Stimulated activated naive B cell treated with anti-CD40 and anti-IgM and Interleukin-4, amounts not matched to agents 10 μg/mL and 1 μg/mL and 100 μg/mL, for 72 hours (primary cell): ENCODE data around the gene NCOR2.
A peak's percentile ranks its signal among the peaks of the same experiment; 100 is the strongest.

ENCODE experiments used
- ATAC-seq, 2 donors: fragments of 150-1000 bp; cut with Tn5 transposase; replicated peaks; 2 replicates each; pipeline ENCODE4 v1.10.0; 2021; ENCODE audit warnings: moderate library complexity in 1 of 2
- DNase-seq: peaks from one replicate; pipeline ENCODE4 v3.0.0; 2021
- H3K27ac Mint-ChIP-seq: one replicate; pipeline ENCODE4 v1.8.0; 2022; ENCODE audit warnings: mild to moderate bottlenecking, mixed read lengths
- H3K27me3 Mint-ChIP-seq, 2 donors: one replicate each; pipeline ENCODE4 v1.8.0; 2022; ENCODE audit warnings: mixed read lengths in 2 of 2
- H3K36me3 Mint-ChIP-seq, 2 donors: one replicate each; pipeline ENCODE4 v1.8.0; 2022; ENCODE audit warnings: mixed read lengths in 2 of 2, mild to moderate bottlenecking in 1 of 2
- H3K4me1 Mint-ChIP-seq, 2 donors: one replicate each; pipeline ENCODE4 v1.8.0; 2022; ENCODE audit warnings: mixed read lengths in 2 of 2, mild to moderate bottlenecking in 1 of 2
- H3K4me3 Mint-ChIP-seq, 2 donors: one replicate each; pipeline ENCODE4 v1.8.0; 2022; ENCODE audit warnings: mild to moderate bottlenecking in 2 of 2, mixed read lengths in 2 of 2, moderate library complexity in 1 of 2
- H3K9me3 Mint-ChIP-seq, 2 donors: one replicate each; pipeline ENCODE4 v1.8.0; 2022; ENCODE audit warnings: mixed read lengths in 2 of 2, mild to moderate bottlenecking in 1 of 2

Gene NCOR2

GRCh38 chr12:124563809-124564208, 3.6 kb downstream of the NCOR2 start:
- H3K27ac Mint-ChIP-seq, result peak overlapping the region; percentile 37
- peaks cover 39 to 78% of the 10 kb centered on the region in 2 donors for H3K4me1 Mint-ChIP-seq
- H3K36me3 Mint-ChIP-seq, result peaks cover 10 to 11% of the 10 kb centered on the region in 2 donors
- peaks cover 0 to 1% of the 10 kb centered on the region in 2 donors for H3K9me3 Mint-ChIP-seq
- H3K4me3 Mint-ChIP-seq, result peak overlapping the region in 1 of 2 donors; percentile 52
- DNase-seq (no peak), ATAC-seq (no peak)
- H3K27me3 Mint-ChIP-seq, result no peaks in the 10 kb centered on the region

- Mint-ChIP-seq H3K9me3 (peaks cover 0 to 1% of the 10 kb centered on the region in 2 donors), H3K4me1 (peaks cover 37 to 78% of the 10 kb centered on the region in 2 donors), H3K27ac (peak overlapping the region; percentile 51), H3K36me3 (peaks cover 10 to 11% of the 10 kb centered on the region in 2 donors), H3K4me3 (no peak overlapping the region), H3K27me3 (no peaks in the 10 kb centered on the region)
- no peak for ATAC-seq
- no peak for DNase-seq
Observed at GRCh38 chr12:124563401-124563800, 4.0 kb downstream of the NCOR2 start.

DNA sequence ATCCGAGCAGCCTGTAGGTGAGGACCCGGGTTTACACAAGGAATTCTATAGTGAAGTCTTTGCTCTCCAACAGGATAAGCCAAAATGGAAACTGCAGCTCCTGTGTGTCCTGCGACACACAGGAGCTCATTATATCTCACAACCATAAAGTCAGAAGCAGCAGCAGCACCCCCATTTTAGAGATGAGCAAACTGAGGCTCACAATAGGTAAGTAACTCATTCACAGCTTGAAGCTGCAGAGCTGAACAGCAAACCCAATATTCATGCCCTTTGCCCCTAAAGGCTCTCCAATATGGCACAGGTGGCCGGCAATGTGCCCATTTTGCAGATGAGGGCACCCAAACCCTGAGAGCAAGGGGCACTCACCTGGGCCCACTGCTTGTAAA, 4.6 kb downstream of the NCOR2 start:
- no peak overlapping the region for H3K4me3 Mint-ChIP-seq
- H3K36me3 Mint-ChIP-seq, result peaks cover 10 to 11% of the 10 kb centered on the region in 2 donors
- H3K27ac Mint-ChIP-seq, result no peak overlapping the region
- peaks cover 0 to 1% of the 10 kb centered on the region in 2 donors for H3K9me3 Mint-ChIP-seq
- DNase-seq, result no peak
- ATAC-seq, result no peak
- H3K27me3 Mint-ChIP-seq, result no peaks in the 10 kb centered on the region
- peaks cover 34 to 79% of the 10 kb centered on the region in 2 donors for H3K4me1 Mint-ChIP-seq

GRCh38 chr12:124562018-124562795, 5.2 kb downstream of the NCOR2 start:
- H3K27me3 Mint-ChIP-seq, result no peaks in the 10 kb centered on the region
- H3K9me3 Mint-ChIP-seq, result peaks cover 0 to 1% of the 10 kb centered on the region in 2 donors
- peak overlapping the region; percentile 88 for H3K27ac Mint-ChIP-seq
- H3K4me3 Mint-ChIP-seq, result no peak overlapping the region
- no peak for ATAC-seq
- H3K36me3 Mint-ChIP-seq, result peaks cover 10 to 11% of the 10 kb centered on the region in 2 donors
- H3K4me1 Mint-ChIP-seq, result peaks cover 36 to 82% of the 10 kb centered on the region in 2 donors
- DNase-seq, result no peak

GRCh38 chr12:124561231-124561630, 6.2 kb downstream of the NCOR2 start:
- Mint-ChIP-seq H3K9me3 (peaks cover 0 to 1% of the 10 kb centered on the region in 2 donors), H3K4me1 (peaks cover 41 to 92% of the 10 kb centered on the region in 2 donors), H3K27me3 (no peaks in the 10 kb centered on the region), H3K27ac (peak overlapping the region; percentile 72), H3K4me3 (peak overlapping the region; percentile 41 to 73), H3K36me3 (peaks cover 13 to 16% of the 10 kb centered on the region in 2 donors)
- ATAC-seq (peak; percentile 50 to 61), DNase-seq (no peak)

- no peak overlapping the region for H3K27ac Mint-ChIP-seq
- DNase-seq (no peak), ATAC-seq (no peak)
- no peaks in the 10 kb centered on the region for H3K27me3 Mint-ChIP-seq
- H3K4me3 Mint-ChIP-seq, result no peak overlapping the region
- peaks cover 38 to 92% of the 10 kb centered on the region in 2 donors for H3K4me1 Mint-ChIP-seq
- H3K36me3 Mint-ChIP-seq, result peaks cover 13 to 20% of the 10 kb centered on the region in 2 donors
- H3K9me3 Mint-ChIP-seq, result peaks cover 0 to 1% of the 10 kb centered on the region in 2 donors
Observed at GRCh38 chr12:124560146-124560890, 7.1 kb downstream of the NCOR2 start.

- Mint-ChIP-seq H3K4me3 (no peak overlapping the region), H3K9me3 (peaks cover 0 to 1% of the 10 kb centered on the region in 2 donors), H3K27ac (no peak overlapping the region), H3K4me1 (peaks cover 44 to 92% of the 10 kb centered on the region in 2 donors), H3K36me3 (peaks cover 15 to 20% of the 10 kb centered on the region in 2 donors), H3K27me3 (no peaks in the 10 kb centered on the region)
- no peak for ATAC-seq
- no peak for DNase-seq
Observed at GRCh38 chr12:124559182-124560017, 8.0 kb downstream of the NCOR2 start.

- Mint-ChIP-seq H3K4me3 (no peak overlapping the region), H3K9me3 (peaks cover 0 to 1% of the 10 kb centered on the region in 2 donors), H3K4me1 (peaks cover 50 to 92% of the 10 kb centered on the region in 2 donors), H3K27me3 (no peaks in the 10 kb centered on the region), H3K27ac (no peak overlapping the region), H3K36me3 (peaks cover 14 to 22% of the 10 kb centered on the region in 2 donors)
- ATAC-seq (no peak), DNase-seq (no peak)
Observed at GRCh38 chr12:124558313-124558712, 9.1 kb downstream of the NCOR2 start.

DNA sequence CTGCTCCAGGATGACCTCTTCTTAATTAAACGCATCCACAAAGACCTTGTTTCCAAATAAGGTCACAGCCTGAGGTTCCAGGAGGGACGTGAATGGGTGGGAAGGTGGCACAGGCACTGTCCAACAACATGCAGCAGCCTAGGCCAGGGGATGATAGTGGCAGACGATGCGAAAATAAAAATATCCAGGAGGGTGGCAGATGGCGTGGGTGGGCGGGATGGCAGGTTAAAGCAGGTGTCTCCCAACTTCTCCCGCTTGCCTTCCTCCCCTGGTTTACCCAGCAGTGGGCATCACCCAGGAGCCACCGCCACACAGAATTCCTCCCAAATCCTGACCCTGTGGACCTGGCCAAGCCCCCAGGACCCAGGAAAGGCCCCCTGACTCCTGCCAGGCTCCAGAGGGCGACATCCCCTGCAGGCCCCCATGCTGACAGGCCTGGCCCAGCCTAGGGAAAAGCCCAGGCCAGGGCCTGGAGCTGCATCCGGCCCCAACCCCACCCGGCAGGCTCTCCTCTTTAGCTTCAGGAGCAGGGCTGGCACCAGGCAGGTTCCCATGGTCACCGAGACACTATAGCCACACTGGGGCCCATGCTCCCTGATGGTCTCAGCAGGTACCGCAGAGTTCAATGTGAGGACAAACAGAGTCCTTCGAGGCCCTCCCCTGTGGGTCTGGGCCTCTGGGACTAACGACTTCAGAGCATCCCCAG, 9.7 kb downstream of the NCOR2 start:
- no peak overlapping the region for H3K27ac Mint-ChIP-seq
- peaks cover 0 to 1% of the 10 kb centered on the region in 2 donors for H3K9me3 Mint-ChIP-seq
- no peaks in the 10 kb centered on the region for H3K27me3 Mint-ChIP-seq
- H3K4me3 Mint-ChIP-seq, result no peak overlapping the region
- peaks cover 53 to 93% of the 10 kb centered on the region in 2 donors for H3K4me1 Mint-ChIP-seq
- ATAC-seq (no peak), DNase-seq (no peak)
- peaks cover 14 to 25% of the 10 kb centered on the region in 2 donors for H3K36me3 Mint-ChIP-seq

GRCh38 chr12:124556896-124557501, 10.4 kb downstream of the NCOR2 start:
- Mint-ChIP-seq H3K27ac (no peak overlapping the region), H3K4me3 (no peak overlapping the region), H3K9me3 (peaks cover 0 to 1% of the 10 kb centered on the region in 2 donors), H3K4me1 (peaks cover 55 to 94% of the 10 kb centered on the region in 2 donors), H3K27me3 (no peaks in the 10 kb centered on the region), H3K36me3 (peaks cover 14 to 22% of the 10 kb centered on the region in 2 donors)
- DNase-seq (no peak), ATAC-seq (no peak)

GRCh38 chr12:124556074-124556466, 11.3 kb downstream of the NCOR2 start:
- peaks cover 12 to 22% of the 10 kb centered on the region in 2 donors for H3K36me3 Mint-ChIP-seq

GRCh38 chr12:124555168-124556073, 12.0 kb downstream of the NCOR2 start:
- H3K4me3 Mint-ChIP-seq, result peak overlapping the region in 1 of 2 donors; percentile 8
- peak overlapping the region; percentile 9 for H3K27ac Mint-ChIP-seq
- no peaks in the 10 kb centered on the region for H3K27me3 Mint-ChIP-seq
- peaks cover 61 to 94% of the 10 kb centered on the region in 2 donors for H3K4me1 Mint-ChIP-seq
- peaks cover 0 to 1% of the 10 kb centered on the region in 2 donors for H3K9me3 Mint-ChIP-seq
- DNase-seq (no peak), ATAC-seq (no peak)
- H3K36me3 Mint-ChIP-seq, result peaks cover 12 to 22% of the 10 kb centered on the region in 2 donors

More at GRCh38 chr12:124556074-124556466, 11.3 kb downstream of the NCOR2 start:
- DNase-seq, result no peak
- Mint-ChIP-seq H3K4me1 (peaks cover 59 to 94% of the 10 kb centered on the region in 2 donors), H3K27me3 (no peaks in the 10 kb centered on the region), H3K27ac (peak overlapping the region; percentile 9), H3K4me3 (no peak overlapping the region), H3K9me3 (peaks cover 0 to 1% of the 10 kb centered on the region in 2 donors)
- no peak for ATAC-seq
